DMS79 treated with DMSO at 0.1 percent for 48 hours (cell line): ENCODE results near the gene LY6G5C.

Experiments used
- DNase-seq: peaks from one replicate; lab custom pipeline; 2025; lab: John Stamatoyannopoulos, UW

Gene LY6G5C

DNA sequence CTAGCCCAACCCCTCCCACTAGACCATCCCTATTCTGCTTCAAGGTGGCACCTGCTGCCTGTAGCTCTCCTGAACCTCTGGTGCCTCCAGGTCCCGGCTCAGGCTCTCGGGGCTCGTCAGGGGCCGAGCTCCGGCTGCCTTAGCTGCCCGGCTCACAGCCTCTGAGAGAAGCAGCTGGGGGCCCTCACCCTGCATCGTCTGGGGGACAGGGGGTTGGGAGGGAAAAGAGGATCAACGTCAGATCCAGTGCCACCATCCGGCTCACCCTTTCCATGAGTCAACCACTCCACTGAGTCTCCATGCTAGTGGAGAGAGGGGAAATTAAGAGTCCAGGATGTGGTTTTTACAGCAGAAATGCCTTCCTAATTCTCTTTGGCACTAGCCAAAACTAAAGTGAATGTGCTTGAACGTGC, 41.4 kb downstream of the LY6G5C start:
- DNase-seq, result no peak

- DNase-seq, result no peak
Observed at GRCh38 chr6:31639043-31639442, 41.8 kb downstream of the LY6G5C start.

DNA sequence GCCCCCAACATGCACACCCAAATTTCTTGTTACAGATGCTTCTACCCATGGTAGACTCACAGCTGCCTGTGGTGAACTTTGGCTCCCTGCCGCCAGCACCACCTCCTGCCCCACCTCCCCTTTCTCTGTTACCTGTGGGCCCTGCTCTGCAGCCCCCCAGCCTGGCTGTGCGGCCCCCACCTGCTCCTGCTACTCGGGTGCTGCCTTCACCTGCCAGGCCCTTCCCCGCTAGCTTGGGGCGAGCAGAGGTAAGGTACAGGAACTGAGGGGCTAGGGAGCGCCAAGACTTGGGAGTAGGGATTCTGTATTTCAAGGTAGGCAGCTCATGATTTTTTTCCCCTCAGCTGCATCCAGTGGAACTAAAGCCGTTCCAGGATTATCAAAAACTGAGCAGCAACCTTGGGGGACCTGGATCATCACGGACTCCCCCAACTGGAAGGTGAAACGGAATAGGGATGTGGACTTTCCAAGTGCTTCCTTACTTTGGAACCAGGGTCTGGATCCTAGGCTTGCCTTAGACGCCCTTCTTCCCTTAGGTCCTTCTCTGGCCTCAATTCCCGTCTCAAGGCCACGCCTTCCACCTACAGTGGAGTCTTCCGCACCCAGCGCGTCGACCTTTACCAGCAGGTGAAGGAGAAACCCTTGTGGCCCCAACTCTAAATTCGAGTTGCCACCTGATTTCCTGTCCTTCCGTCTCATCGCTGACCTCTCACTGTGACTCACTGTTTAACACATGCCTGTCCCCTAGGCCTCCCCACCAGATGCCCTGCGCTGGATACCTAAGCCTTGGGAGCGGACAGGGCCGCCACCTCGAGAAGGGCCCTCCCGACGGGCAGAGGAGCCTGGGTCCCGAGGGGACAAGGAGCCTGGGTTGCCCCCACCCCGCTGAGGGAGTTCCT, 43.9 kb downstream of the LY6G5C start:
- DNase-seq, result no peak

- DNase-seq, result no peak
Observed at GRCh38 chr6:31634969-31635575, 45.8 kb downstream of the LY6G5C start.

DNA sequence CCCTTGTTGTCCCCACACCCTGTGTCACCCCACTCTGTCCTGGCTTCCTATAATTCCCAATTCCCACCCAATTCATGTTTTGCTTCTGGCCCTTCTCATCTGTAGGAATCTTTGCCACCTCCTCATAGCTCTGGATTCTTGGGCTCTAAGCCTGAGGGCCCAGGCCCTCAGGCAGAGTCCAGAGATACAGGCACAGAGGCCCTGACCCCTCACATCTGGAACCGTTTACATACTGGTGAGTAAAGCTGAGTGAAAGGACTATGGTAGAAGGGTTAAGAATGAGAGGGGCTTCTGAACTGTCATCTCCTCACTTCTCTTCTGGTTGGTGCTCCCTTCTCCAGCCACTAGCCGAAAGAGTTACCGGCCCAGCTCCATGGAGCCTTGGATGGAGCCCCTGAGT, 46.7 kb downstream of the LY6G5C start:
- no peak for DNase-seq

- DNase-seq, result no peak
Observed at GRCh38 chr6:31633447-31633846, 47.4 kb downstream of the LY6G5C start.

GRCh38 chr6:31632279-31632946, 48.5 kb downstream of the LY6G5C start:
- DNase-seq, result no peak

DNA sequence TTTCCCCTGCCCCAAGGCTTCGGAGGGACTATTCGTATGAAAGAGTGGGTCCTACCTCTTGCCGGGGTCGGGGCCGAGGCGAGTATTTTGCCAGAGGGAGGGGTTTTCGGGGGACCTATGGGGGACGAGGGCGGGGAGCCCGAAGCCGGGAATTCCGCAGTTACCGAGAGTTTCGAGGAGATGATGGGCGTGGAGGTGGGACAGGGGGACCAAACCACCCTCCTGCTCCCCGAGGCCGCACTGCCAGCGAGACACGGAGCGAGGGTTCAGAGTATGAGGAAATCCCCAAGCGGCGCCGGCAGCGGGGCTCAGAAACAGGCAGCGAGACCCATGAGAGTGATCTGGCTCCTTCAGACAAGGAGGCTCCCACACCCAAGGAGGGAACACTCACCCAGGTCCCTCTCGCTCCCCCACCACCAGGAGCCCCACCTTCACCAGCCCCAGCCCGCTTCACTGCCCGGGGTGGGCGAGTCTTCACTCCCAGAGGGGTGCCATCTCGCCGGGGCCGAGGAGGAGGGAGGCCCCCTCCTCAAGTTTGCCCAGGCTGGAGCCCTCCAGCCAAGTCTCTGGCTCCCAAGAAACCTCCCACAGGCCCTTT, 49.1 kb downstream of the LY6G5C start:
- no peak for DNase-seq

- no peak for DNase-seq
Observed at GRCh38 chr6:31631209-31631608, 49.7 kb downstream of the LY6G5C start.

DNA sequence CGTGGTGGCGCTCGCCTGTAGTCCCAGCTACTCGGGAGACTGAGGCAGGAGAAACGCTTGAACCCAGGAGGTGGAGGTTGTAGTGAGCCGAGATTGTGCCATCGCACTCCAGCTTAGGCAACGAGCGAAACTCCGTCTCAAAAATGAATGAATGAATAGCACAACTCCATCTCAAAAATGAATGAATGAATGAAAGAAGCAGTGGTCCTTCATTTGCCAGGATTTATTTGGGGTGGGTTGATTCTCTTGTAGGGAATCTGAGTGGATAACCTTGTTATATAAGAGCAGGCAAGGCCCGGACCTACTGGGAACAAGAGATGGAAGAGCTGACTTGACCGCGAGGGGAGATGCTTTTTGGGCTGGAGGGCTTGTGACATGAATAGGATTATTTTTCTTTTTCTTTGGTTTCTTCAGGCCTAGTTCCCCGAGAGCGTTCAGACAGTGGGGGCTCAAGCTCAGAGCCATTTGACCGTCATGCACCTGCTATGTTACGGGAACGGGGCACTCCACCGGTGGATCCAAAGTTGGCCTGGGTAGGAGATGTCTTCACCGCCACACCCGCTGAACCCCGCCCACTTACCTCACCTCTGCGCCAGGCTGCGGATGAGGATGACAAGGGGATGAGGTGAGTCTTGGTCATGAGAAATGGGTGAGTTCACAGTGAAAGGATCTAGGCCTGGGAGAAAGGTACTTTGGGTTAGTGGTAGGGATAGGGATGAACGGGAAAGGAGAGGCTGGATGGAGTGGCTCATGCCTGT, 50.5 kb downstream of the LY6G5C start:
- no peak for DNase-seq

DNA sequence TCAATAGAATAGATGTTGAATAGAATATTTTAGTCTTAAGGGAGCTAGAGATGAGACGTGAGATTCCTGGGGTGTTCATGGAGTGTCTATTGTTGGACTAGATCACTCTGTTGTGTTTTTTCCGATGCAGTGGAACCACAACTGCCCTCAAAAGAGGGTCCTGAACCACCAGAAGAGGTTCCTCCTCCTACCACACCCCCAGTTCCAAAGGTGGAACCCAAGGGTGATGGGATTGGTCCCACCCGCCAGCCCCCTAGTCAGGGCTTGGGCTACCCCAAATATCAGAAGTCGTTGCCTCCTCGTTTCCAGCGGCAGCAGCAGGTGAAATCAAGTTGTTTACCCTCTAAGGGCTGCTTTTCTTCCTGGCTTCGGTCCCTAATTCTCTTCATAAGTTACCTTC, 51.9 kb downstream of the LY6G5C start:
- DNase-seq, result no peak

- no peak for DNase-seq
Observed at GRCh38 chr6:31627690-31628287, 53.1 kb downstream of the LY6G5C start.

DNA sequence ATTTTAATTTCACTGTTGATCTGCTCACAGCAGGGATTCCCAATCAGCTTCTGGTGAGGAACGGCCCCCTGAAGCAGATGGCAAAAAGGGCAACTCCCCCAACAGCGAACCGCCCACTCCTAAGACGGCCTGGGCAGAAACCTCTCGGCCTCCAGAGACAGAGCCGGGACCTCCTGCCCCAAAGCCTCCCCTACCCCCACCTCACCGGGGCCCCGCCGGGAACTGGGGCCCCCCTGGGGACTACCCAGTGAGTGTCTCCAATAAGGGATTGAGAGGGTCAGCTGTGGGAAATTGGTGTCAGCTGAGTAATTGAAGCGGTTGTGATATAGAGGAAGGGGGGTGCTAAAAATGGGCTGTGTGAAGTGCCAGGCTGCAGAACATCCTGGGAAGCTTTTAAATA, 53.9 kb downstream of the LY6G5C start:
- no peak for DNase-seq
